GM12878 (cell line): ENCODE data around the gene ZNF525. TPM values are rescaled to one million over a fixed set of nuclear protein-coding genes. Genes with fewer than 3 reads are reported as not detected.

Source experiments
- ATAC-seq: fragments of 200-7000 bp; cut with Tn5 transposase; 3 replicates; pipeline ENCODE4 v1.9.1; 2020; ENCODE audit warnings: mild to moderate bottlenecking, moderate library complexity
- BruUV-seq: library from RNA; stranded (reverse); fragments of 400-500 nt; replicated peaks from 2 replicates; lab custom pipeline; 2021; lab: Mats Ljungman, UMichigan
- CTCF ChIA-PET: fragments of 300-600 bp; sonication (Branson Sonifier 250); formaldehyde crosslinking; extraction: SDS; loops from one replicate; lab custom pipeline; 2021; ENCODE audit warnings: inconsistent platforms; lab: Yijun Ruan, JAX
- POLR2A ChIA-PET: fragments of 350-600 bp; formaldehyde crosslinking; extraction: SDS; loops from one replicate; lab custom pipeline; 2021; ENCODE audit warnings: inconsistent platforms; lab: Charles Lee
- RAD21 ChIA-PET: fragments of 300-600 bp; sonication (Branson Sonifier 250); formaldehyde crosslinking; loops from one replicate; lab custom pipeline; 2023; ENCODE audit warnings: antibody characterized with exemption; ENCODE audit not compliant: unreplicated experiment; lab: Charles Lee
- SMC1A ChIA-PET: fragments of 300-600 bp; sonication (Branson Sonifier 250); formaldehyde crosslinking; loops from one replicate; lab custom pipeline; 2023; ENCODE audit not compliant: unreplicated experiment, uncharacterized antibody; lab: Charles Lee
- DNase-seq: peaks from one replicate; pipeline ENCODE4 v3.0.0-alpha.2; 2011; ENCODE audit warnings: low read depth, low spot score
- FAIRE-seq: peaks from 3 replicates; lab custom pipeline; 2011; peaks lifted over from hg19 to GRCh38; lab: Jason Lieb, UNC
- H2AFZ ChIP-seq: 2 replicates; pipeline ENCODE4 v1.6.0; 2011; ENCODE audit warnings: low read depth, low read length, control low read depth; ENCODE audit not compliant: control insufficient read depth
- H3K27ac ChIP-seq: 2 replicates; pipeline ENCODE4 v1.5.1; 2011; ENCODE audit warnings: control low read depth; ENCODE audit not compliant: control insufficient read depth, insufficient read depth
- H3K27me3 ChIP-seq, 2 experiments: replicated peaks in 1 of 2; 2 replicates each; pipeline versions ENCODE4 v1.6.0 to v1.6.1; 2011; ENCODE audit warnings: low read length in 1 of 2; ENCODE audit not compliant: control insufficient read depth in 2 of 2, insufficient read depth in 2 of 2
- H3K36me3 ChIP-seq, 2 experiments: 2 replicates each; pipeline ENCODE4 v1.5.1; 2011; ENCODE audit warnings: low read length in 1 of 2; ENCODE audit not compliant: control insufficient read depth in 2 of 2, insufficient read depth in 2 of 2
- H3K4me1 ChIP-seq: 2 replicates; pipeline ENCODE4 v1.6.1; 2011; ENCODE audit warnings: mild to moderate bottlenecking, low read length, moderate library complexity, mixed read lengths; ENCODE audit not compliant: control insufficient read depth, insufficient read depth
- H3K4me2 ChIP-seq: 2 replicates; pipeline ENCODE4 v1.6.0; 2011; ENCODE audit warnings: control low read depth; ENCODE audit not compliant: control insufficient read depth, insufficient read depth
- H3K4me3 ChIP-seq: fragments of 200-600 bp; sonication (generic); 2 replicates; pipeline ENCODE4 v1.5.1; 2016
- H3K79me2 ChIP-seq: 2 replicates; pipeline ENCODE4 v1.6.0; 2011; ENCODE audit warnings: low read length; ENCODE audit not compliant: control insufficient read depth, insufficient read depth
- H3K9ac ChIP-seq: 2 replicates; pipeline ENCODE4 v1.8.0; 2011; ENCODE audit warnings: low read length, control low read depth, mixed read lengths; ENCODE audit not compliant: control insufficient read depth, insufficient read depth
- H3K9me3 ChIP-seq: replicated peaks from 3 replicates; pipeline ENCODE4 v1.5.1; 2011; ENCODE audit warnings: mild to moderate bottlenecking, low read length; ENCODE audit not compliant: control insufficient read depth, insufficient read depth
- H4K20me1 ChIP-seq: 2 replicates; pipeline ENCODE4 v1.6.0; 2011; ENCODE audit not compliant: control insufficient read depth, insufficient read depth
- ATF7 ChIP-seq: fragments of 450-650 bp; IDR thresholded peaks from 2 replicates; pipeline ENCODE4 v1.6.1; 2016; ENCODE audit warnings: low read depth, mild to moderate bottlenecking
- CBX5 ChIP-seq: sonication (generic); IDR thresholded peaks from 2 replicates; pipeline ENCODE4 v1.6.1; 2016; ENCODE audit warnings: low read depth, moderate library complexity, mild to moderate bottlenecking, inconsistent platforms
- EGR1 ChIP-seq, 2 experiments: IDR thresholded peaks; 1 replicate in 1 of 2; 2 replicates in 1 of 2; pipeline ENCODE4 v1.6.1; 2011 to 2012; ENCODE audit warnings: low read depth in 2 of 2, low read length in 2 of 2, borderline replicate concordance in 1 of 2, mild to moderate bottlenecking in 1 of 2, moderate library complexity in 1 of 2
- GATAD2B ChIP-seq: fragments of 450-650 bp; conservative IDR thresholded peaks from 2 replicates; pipeline ENCODE4 v1.6.1; 2017; ENCODE audit warnings: low read depth, mild to moderate bottlenecking, moderate library complexity
- MTA3 ChIP-seq: IDR thresholded peaks from 2 replicates; pipeline ENCODE4 v1.6.1; 2012; ENCODE audit warnings: low read length, inconsistent platforms, borderline replicate concordance
- NFIC ChIP-seq: IDR thresholded peaks from 2 replicates; pipeline ENCODE4 v1.6.1; 2012; ENCODE audit warnings: low read depth, mild to moderate bottlenecking, inconsistent platforms, low read length, moderate library complexity
- RELA ChIP-seq: fragments of 450-650 bp; IDR thresholded peaks from 2 replicates; pipeline ENCODE4 v1.8.0; 2014; ENCODE audit warnings: borderline replicate concordance; ENCODE audit not compliant: partially characterized antibody
- SP1 ChIP-seq: IDR thresholded peaks from one replicate; pipeline ENCODE4 v1.6.1; 2011; ENCODE audit warnings: low read depth, low read length
- SREBF2 ChIP-seq: IDR thresholded peaks from 2 replicates; pipeline ENCODE4 v1.6.1; 2012; ENCODE audit warnings: mild to moderate bottlenecking, low read length
- SUZ12 ChIP-seq: fragments of 200-600 bp; sonication (generic); IDR thresholded peaks from one replicate; pipeline ENCODE4 v1.6.1; 2018; ENCODE audit warnings: antibody characterized with exemption, mild to moderate bottlenecking; ENCODE audit not compliant: unreplicated experiment
- WGBS: methylation state at CpG from one replicate; pipeline ENCODE4 v1.1.6; 2016; ENCODE audit warnings: low lambda C conversion rate; ENCODE audit not compliant: insufficient replicate concordance, insufficient coverage; ENCODE audit errors: missing lambda C conversion rate; 5-methylcytosine and 5-hydroxymethylcytosine counted together
- in situ Hi-C: fragments of 300-500 bp; cut with MboI; formaldehyde crosslinking; loops from 9 replicates; pipeline ENCODE4 v1.14.3; 2018; ENCODE audit warnings: mixed read lengths
- intact Hi-C: fragments of 100-400 bp; cut with micrococcal nuclease; formaldehyde crosslinking; loops from one replicate; pipeline ENCODE4 v1.14.2; 2022; ENCODE audit not compliant: unreplicated experiment
- polyA plus RNA-seq, 11 experiments: library from polyadenylated mRNA; depleted of rRNA in 4 of 11; unstranded in 6 of 11; stranded (reverse) in 5 of 11; fragments of >200 nt; fragmentation: Nextera tagmentation in 4 of 11; fragmentation: Illumina TruSeq in 1 of 11; extraction: Ambion mirVana in 4 of 11; extraction: Trizol in 1 of 11; gene quantifications; 1 replicate in 1 of 11; 2 replicates in 10 of 11; pipeline versions ENCODE4 v1.2.1 to v1.2.3, GENCODE V29; 2011 to 2016; ENCODE audit warnings: inconsistent platforms in 2 of 11, missing spikeins in 2 of 11, low read depth in 1 of 11
- total RNA-seq, 4 experiments: library from RNA; depleted of rRNA in 3 of 4; stranded (reverse); fragments of >200 nt in 3 of 4; fragmentation: Illumina TruSeq in 1 of 4; extraction: Trizol in 1 of 4; gene quantifications; 2 replicates each; pipeline versions ENCODE4 v1.2.1 to v1.2.3, GENCODE V29; 2013 to 2021
- TF ChIP-seq, protein P1 (sequence below): fragments of 450-650 bp; conservative IDR thresholded peaks from 2 replicates; pipeline ENCODE4 v1.6.1; 2017; ENCODE audit warnings: mild to moderate bottlenecking, moderate library complexity

ZNF525 gene
- total and polyA plus RNA-seq, 10 of the 15 experiments (the other 5 are each of a cell fraction or from before 2014, with no cell fraction given), result 3.0 to 25.8 (median 9.4) TPM

DNA sequence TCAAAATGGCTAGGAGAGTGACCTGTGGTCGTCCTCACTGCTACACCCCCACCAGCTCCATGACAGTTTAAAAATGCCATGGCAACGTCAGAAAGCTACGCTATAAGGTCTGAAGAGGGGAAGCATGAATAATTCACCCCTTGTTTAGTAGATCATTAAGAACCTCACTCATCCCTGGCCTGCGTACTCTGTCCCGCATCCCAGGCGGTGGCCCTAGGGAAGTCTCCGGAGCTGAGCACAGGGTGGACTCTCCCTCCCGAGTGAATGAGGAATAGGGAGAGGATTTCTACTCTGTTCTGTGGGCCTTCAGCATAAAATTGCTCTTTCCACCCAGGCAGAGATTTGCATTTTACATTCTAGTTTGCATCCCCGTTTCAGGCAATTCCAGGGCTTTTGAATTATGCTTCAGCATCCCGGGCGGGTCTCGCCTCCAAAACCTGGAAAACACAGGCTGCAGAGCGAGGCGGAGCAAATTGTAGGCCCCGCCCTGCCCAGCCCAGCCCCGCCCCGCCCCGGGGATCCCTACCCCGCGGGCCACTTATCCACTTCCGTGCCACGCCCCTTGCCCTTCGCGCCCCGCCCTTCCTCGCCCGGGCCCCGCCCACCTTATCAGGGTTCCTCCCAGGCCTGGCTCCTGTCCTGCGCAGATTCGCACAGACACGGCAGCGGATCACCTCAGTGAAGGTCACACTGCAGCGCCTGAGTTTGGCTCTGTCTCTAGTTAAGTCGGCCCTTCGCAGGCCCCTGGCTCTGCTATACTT lies 7.5 kb upstream of the ZNF525 start:
- H4K20me1 ChIP-seq, result no peaks in the 10 kb centered on the region
- H2AFZ ChIP-seq, result no peak overlapping the region
- no peak overlapping the region for H3K9ac ChIP-seq
- no TSS peak for BruUV-seq
- ChIA-PET SMC1A (no interaction called here), RAD21 (no interaction called here), POLR2A (no interaction called here), CTCF (interaction anchor here (0.5 to 1.5 kb wide), 2 partner anchors 163 to 541 kb away, joined by 3 read pairs; no protein-coding TSS in a partner anchor)
- H3K27ac ChIP-seq, result no peak overlapping the region
- H3K4me2 ChIP-seq, result no peak overlapping the region
- FAIRE-seq (no peak), ATAC-seq (no peak), DNase-seq (no peak)
- no peaks in the 10 kb centered on the region for H3K4me1 ChIP-seq
- peaks cover 6% of the 10 kb centered on the region for H3K9me3 ChIP-seq
- WGBS, result 91% methylated on average over 22 of the region's 35 CpGs
- in situ Hi-C loops (no loop called here), intact Hi-C loops (no loop called here)
- TF ChIP-seq RELA (no peak), SP1 (no peak), ATF7 (no peak), CBX5 (no peak), NFIC (no peak), GATAD2B (no peak), SUZ12 (no peak), SREBF2 (no peak), EGR1 (IDR thresholded peaks at IDR 0.05; ENCODE audit: borderline replicate concordance in 1 of 2, low read depth in 2 of 2, low read length in 2 of 2) (no peak), MTA3 (no peak)
- TF ChIP-seq, protein P1, sequence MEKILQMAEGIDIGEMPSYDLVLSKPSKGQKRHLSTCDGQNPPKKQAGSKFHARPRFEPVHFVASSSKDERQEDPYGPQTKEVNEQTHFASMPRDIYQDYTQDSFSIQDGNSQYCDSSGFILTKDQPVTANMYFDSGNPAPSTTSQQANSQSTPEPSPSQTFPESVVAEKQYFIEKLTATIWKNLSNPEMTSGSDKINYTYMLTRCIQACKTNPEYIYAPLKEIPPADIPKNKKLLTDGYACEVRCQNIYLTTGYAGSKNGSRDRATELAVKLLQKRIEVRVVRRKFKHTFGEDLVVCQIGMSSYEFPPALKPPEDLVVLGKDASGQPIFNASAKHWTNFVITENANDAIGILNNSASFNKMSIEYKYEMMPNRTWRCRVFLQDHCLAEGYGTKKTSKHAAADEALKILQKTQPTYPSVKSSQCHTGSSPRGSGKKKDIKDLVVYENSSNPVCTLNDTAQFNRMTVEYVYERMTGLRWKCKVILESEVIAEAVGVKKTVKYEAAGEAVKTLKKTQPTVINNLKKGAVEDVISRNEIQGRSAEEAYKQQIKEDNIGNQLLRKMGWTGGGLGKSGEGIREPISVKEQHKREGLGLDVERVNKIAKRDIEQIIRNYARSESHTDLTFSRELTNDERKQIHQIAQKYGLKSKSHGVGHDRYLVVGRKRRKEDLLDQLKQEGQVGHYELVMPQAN, result no peak
- no peaks in the 10 kb centered on the region for H3K79me2 ChIP-seq
- H3K36me3 ChIP-seq, result no peaks in the 10 kb centered on the region
- no peak overlapping the region for H3K4me3 ChIP-seq
- H3K27me3 ChIP-seq, result no peaks in the 10 kb centered on the region
